Stimulated activated CD8-positive, alpha-beta memory T cell treated with anti-CD3 and anti-CD28 coated beads, Interleukin-15, amount 100 ng/mL, for 48 hours (primary cell): ENCODE results near the gene CLASP2.
"Not testable (repeated sequence)": the region's sequence is repeated elsewhere in the genome, so short reads cannot be mapped to it uniquely, and the experiment has no call there.

Experiments
- DNase-seq, 2 donors: peaks; one replicate each; pipeline ENCODE4 v3.0.0-alpha.2; 2020; ENCODE audit warnings: low read depth in 2 of 2

CLASP2 gene

DNA sequence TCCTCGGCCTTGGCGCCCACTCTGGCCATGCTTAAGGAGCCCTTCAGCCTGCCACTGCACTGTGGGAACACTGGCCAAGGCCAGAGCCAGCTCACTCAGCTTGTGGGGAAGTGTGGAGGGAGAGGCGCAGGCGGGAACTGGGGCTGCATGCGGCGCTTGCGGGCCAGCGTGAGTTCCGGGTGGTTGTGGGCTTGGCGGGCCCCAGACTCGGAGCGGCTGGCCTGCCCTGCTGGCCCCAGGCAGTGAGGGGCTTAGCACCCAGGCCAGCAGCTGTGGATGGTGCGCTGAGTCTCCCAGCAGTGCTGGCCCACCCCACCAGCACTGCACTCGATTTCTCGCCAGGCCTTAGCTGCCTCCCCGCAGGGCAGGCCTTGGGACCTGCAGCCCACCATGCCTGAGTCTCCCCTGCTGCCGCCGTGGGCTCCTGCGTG, 264.7 kb downstream of the CLASP2 start:
- no peak for DNase-seq

DNA sequence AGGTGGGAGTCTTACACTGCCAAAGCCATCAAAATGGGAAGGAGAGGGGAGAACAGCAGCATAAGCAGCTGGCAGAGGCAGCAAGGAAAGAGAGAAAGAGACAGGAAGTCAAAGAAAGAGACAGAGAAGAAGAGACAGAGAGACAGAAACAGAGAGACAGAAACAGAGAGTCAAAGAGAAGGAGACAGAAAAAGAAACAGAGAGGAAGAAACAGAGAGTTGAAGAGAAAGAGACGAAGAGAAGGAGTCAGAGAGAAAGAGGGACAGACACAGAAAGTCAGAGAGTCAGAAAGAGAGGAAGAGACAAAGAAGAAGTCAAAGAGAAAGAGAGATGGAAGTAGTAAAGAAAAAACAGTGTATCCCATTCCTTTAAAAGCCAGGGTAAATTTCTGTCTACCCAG, 266.1 kb downstream of the CLASP2 start:
- DNase-seq: not testable (repeated sequence)

DNA sequence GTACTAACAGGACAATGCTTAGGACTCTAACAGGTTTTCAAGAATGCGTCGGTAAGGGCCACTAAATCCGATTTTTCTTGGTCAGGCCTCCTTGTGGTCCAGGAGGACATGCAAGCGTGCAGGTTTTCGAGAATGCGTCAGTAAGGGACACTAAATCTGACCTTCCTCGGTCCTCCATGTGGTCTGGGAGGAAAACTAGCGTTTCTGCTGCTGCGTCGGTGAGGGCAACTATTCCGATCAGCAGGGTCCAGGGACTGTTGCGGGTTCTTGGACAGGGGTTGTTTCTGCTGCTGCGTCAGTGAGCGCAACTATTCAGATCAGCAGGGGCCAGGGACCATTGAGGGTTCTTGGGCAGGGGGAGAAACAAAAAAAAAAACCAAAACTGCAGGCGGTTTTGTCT, 270.1 kb downstream of the CLASP2 start:
- no peak for DNase-seq

DNA sequence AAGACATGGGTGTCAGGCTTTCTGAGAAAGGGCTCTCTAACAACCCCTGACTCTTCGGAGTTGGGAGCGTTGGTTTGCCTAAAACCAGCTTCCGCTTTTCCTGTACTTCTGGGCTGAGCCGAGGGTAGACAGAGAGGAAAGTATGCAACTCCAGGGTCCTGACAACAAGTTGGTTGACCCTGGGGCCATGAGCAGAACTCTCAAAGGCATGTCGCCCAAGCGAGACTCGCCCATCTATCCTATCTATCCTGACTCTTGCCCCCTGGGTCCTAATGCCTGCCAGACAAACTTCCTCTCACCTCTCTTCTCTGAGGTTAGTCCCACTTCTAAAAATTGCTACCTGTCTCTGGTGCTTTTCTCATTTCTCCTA, 270.8 kb downstream of the CLASP2 start:
- DNase-seq: not testable (repeated sequence)
